Measurements from ENCODE around the gene INHBA. TPM values are rescaled to one million over a fixed set of nuclear protein-coding genes. Genes with fewer than 3 reads are reported as not detected.

INHBA gene
- total RNA-seq, 2 experiments from 2014 or later, result not detected

DNA sequence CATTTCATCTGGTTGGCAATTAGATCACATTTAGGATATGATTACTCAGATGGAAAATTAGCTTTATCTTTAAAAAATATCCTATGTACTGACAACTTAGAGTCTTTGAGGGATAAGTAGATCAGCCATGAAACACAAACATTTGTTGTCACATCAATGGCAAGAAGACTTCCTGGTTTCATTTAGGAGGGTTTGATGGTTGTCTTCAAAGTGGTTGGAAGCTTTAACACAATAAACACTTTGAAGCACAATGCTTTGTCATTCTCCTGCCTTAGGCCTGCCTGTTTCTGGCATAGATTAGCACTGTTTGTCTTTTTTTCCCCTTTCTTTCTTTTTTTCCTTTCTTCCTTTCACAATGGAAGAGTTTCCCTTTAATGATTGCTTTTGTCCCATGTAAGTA, 20.5 kb downstream of the INHBA start:
- intact Hi-C loops (cut with micrococcal nuclease), result no loop called here
- Mint-ChIP-seq H3K9me3 (no peaks in the 10 kb centered on the region), H3K4me3 (no peak overlapping the region), H3K36me3 (ENCODE audit: low read depth) (no peaks in the 10 kb centered on the region), H3K27ac (no peak overlapping the region), H3K4me1 (ENCODE audit: low read depth) (no peaks in the 10 kb centered on the region), H3K27me3 (peaks cover 4% of the 10 kb centered on the region)
- ATAC-seq, result no peak
- ChIA-PET CTCF (interaction anchor here (1.3 to 1.4 kb wide), 2 partner anchors 14 to 23 kb away, joined by 3 read pairs; no protein-coding TSS in a partner anchor), POLR2A (no interaction called here)
- DNase-seq, result no peak
- TF ChIP-seq, protein P1, sequence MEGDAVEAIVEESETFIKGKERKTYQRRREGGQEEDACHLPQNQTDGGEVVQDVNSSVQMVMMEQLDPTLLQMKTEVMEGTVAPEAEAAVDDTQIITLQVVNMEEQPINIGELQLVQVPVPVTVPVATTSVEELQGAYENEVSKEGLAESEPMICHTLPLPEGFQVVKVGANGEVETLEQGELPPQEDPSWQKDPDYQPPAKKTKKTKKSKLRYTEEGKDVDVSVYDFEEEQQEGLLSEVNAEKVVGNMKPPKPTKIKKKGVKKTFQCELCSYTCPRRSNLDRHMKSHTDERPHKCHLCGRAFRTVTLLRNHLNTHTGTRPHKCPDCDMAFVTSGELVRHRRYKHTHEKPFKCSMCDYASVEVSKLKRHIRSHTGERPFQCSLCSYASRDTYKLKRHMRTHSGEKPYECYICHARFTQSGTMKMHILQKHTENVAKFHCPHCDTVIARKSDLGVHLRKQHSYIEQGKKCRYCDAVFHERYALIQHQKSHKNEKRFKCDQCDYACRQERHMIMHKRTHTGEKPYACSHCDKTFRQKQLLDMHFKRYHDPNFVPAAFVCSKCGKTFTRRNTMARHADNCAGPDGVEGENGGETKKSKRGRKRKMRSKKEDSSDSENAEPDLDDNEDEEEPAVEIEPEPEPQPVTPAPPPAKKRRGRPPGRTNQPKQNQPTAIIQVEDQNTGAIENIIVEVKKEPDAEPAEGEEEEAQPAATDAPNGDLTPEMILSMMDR (IDR thresholded peaks at IDR 0.05), result no peak

DNA sequence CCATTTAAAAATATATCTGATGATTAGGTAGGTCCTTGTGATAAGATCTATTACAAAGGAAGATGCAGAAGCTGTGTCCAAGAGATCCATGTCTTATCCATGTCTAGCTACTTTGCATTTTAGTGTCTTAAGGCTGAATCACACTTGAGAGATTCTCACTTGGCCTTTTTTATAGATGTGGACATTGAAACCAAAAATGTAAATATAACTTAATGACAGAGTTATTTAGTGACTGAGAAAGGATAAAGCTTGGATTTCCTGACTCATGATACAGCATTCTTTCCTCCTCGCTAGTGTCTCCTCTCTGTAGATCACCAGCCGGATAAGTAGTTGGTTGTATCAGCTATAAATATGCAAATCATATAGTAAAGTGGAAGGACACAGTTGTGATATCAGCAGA, 23.3 kb downstream of the INHBA start:
- H3K4me1 Mint-ChIP-seq (ENCODE audit: low read depth), result no peaks in the 10 kb centered on the region
- ChIA-PET CTCF (no interaction called here), POLR2A (no interaction called here)
- intact Hi-C loops (cut with micrococcal nuclease), result no loop called here
- no peak overlapping the region for H3K4me3 Mint-ChIP-seq
- H3K27ac Mint-ChIP-seq, result no peak overlapping the region
- no peaks in the 10 kb centered on the region for H3K9me3 Mint-ChIP-seq
- ATAC-seq, result no peak
- TF ChIP-seq, protein P1 (IDR thresholded peaks at IDR 0.05), result no peak
- DNase-seq, result no peak
- peaks cover 1% of the 10 kb centered on the region for H3K27me3 Mint-ChIP-seq
- no peaks in the 10 kb centered on the region for H3K36me3 Mint-ChIP-seq (ENCODE audit: low read depth)

DNA sequence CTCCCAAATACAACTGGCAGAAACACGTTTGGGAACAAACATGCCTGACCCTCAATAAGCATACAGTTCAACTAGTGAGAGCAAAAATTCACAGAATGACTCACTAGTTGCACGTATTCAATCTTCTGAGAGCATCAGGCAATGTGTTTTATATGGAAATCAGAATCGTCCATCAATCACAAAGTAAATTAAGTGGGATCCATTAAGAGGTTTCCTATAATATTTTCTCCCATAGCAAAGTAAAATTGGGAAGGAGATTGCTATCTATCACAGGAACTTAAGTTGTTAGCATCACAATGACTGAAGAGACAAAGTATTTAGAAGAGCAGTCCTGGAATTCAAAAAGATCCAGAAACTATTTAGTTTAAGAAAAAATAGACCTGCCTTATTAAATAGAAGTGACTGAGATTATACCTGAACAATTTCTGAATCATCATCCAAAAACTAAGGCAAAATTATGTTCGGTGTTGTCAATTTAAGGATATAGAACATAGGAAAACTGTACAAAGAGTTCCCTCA, 28.3 kb downstream of the INHBA start:
- DNase-seq (no peak), ATAC-seq (no peak)
- no peak overlapping the region for H3K4me3 Mint-ChIP-seq
- ChIA-PET CTCF (no interaction called here), POLR2A (no interaction called here)
- H3K36me3 Mint-ChIP-seq (ENCODE audit: low read depth), result no peaks in the 10 kb centered on the region
- no peaks in the 10 kb centered on the region for H3K9me3 Mint-ChIP-seq
- no peaks in the 10 kb centered on the region for H3K27me3 Mint-ChIP-seq
- intact Hi-C loops (cut with micrococcal nuclease), result no loop called here
- H3K27ac Mint-ChIP-seq, result no peak overlapping the region
- TF ChIP-seq, protein P1 (IDR thresholded peaks at IDR 0.05), result no peak
- H3K4me1 Mint-ChIP-seq (ENCODE audit: low read depth), result no peaks in the 10 kb centered on the region

DNA sequence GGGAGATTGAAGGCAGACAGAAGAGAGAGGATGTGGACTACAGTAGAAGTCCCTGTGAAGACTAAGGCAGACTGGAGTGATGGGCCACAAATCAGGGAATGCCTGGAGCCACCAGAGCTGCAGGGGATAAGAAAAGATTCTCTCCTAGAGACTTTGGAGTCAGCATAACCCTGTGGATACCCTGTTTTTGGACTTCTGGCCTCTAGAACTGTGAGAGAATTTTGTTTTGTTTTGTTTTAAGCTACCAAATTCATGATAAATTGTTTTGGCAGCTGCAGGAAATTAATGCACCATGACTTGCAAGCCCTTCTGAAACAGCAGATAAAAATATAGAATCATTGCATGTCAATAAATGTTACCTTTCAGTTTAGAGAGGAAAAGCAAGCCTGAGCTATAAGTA, 41.3 kb downstream of the INHBA start:
- Mint-ChIP-seq H3K9me3 (no peaks in the 10 kb centered on the region), H3K4me1 (ENCODE audit: low read depth) (no peaks in the 10 kb centered on the region), H3K4me3 (no peak overlapping the region), H3K27me3 (no peaks in the 10 kb centered on the region), H3K27ac (no peak overlapping the region), H3K36me3 (ENCODE audit: low read depth) (no peaks in the 10 kb centered on the region)
- CTCF ChIA-PET, result no interaction called here
- intact Hi-C loops (cut with micrococcal nuclease), result no loop called here
- TF ChIP-seq, protein P1 (IDR thresholded peaks at IDR 0.05), result no peak
- no peak for DNase-seq
- POLR2A ChIA-PET, result no interaction called here
- ATAC-seq, result no peak

DNA sequence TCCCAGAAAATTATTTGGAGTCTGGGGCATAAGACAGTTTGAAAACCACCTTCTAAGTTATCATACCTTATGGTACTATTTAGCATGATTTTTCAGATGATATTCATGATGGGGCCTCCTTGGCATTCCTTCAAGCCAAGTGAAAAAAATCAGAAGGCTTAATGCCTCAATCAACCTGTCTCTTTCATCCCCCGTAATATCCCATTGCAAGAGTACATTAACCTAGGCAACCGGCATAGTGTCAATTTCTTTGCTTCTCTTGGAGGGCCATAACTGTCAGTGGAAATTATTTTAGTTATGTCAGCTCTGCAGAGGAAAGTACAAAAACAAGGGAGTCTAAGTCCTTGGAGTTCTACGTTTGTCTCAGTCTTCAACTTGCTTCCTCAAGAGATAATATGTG, 43.4 kb downstream of the INHBA start:
- ChIA-PET CTCF (no interaction called here), POLR2A (no interaction called here)
- H3K27ac Mint-ChIP-seq, result no peak overlapping the region
- TF ChIP-seq, protein P1 (IDR thresholded peaks at IDR 0.05), result no peak
- H3K9me3 Mint-ChIP-seq, result no peaks in the 10 kb centered on the region
- ATAC-seq, result no peak
- no peaks in the 10 kb centered on the region for H3K36me3 Mint-ChIP-seq (ENCODE audit: low read depth)
- peaks cover 2% of the 10 kb centered on the region for H3K27me3 Mint-ChIP-seq
- H3K4me1 Mint-ChIP-seq (ENCODE audit: low read depth), result no peaks in the 10 kb centered on the region
- DNase-seq, result no peak
- intact Hi-C loops (cut with micrococcal nuclease), result no loop called here
- H3K4me3 Mint-ChIP-seq, result no peak overlapping the region
